Measurements from ENCODE around the gene ZNF23. TPM values are rescaled to one million over a fixed set of nuclear protein-coding genes. Genes with fewer than 3 reads are reported as not detected.
"Not testable (repeated sequence)": the region's sequence is repeated elsewhere in the genome, so short reads cannot be mapped to it uniquely, and the experiment has no call there.

The ZNF23 gene
- 8.3 TPM for total RNA-seq (ENCODE audit: unreplicated experiment)
- long read RNA-seq, partial matches to known transcripts, result 0 of 3 reads
- long read RNA-seq, other reads (novel, unspliced or antisense), result 3 of 3 reads

- H3K9me3 Mint-ChIP-seq (ENCODE audit: unreplicated experiment), result no peaks in the 10 kb centered on the region
- H3K4me3 Mint-ChIP-seq (ENCODE audit: unreplicated experiment), result peak within 1 kb of the TSS; percentile 98
- H3K36me3 Mint-ChIP-seq (ENCODE audit: low read depth, unreplicated experiment), result no peaks in the 10 kb centered on the region
- H3K27me3 Mint-ChIP-seq (ENCODE audit: unreplicated experiment), result no peaks in the 10 kb centered on the region
- H3K27ac Mint-ChIP-seq (ENCODE audit: unreplicated experiment), result peak within 1 kb of the TSS; percentile 57
- peak; percentile 80 for DNase-seq (ENCODE audit: low spot score)
- no peak for TF ChIP-seq CTCF (IDR thresholded peaks at IDR 0.05; ENCODE audit: unreplicated experiment)
- H3K4me1 Mint-ChIP-seq (ENCODE audit: unreplicated experiment), result peaks cover 3% of the 10 kb centered on the region
Measured at GRCh38 chr16:71461686-71462648, at the start of gene ZNF23. Gene ZNF23 (minus strand): TSS chr16:71462247. CDS start chr16:71456796, 5,451 bp downstream.

- H3K4me3 Mint-ChIP-seq (ENCODE audit: unreplicated experiment), result no peak overlapping the region
- no peaks in the 10 kb centered on the region for H3K9me3 Mint-ChIP-seq (ENCODE audit: unreplicated experiment)
- no peaks in the 10 kb centered on the region for H3K27me3 Mint-ChIP-seq (ENCODE audit: unreplicated experiment)
- no peak for DNase-seq (ENCODE audit: low spot score)
- no peaks in the 10 kb centered on the region for H3K36me3 Mint-ChIP-seq (ENCODE audit: low read depth, unreplicated experiment)
- no peaks in the 10 kb centered on the region for H3K4me1 Mint-ChIP-seq (ENCODE audit: unreplicated experiment)
- TF ChIP-seq CTCF (IDR thresholded peaks at IDR 0.05; ENCODE audit: unreplicated experiment), result no peak
- H3K27ac Mint-ChIP-seq (ENCODE audit: unreplicated experiment), result no peak overlapping the region
Measured at GRCh38 chr16:71507061-71507460, 45.0 kb upstream of the ZNF23 start.

GRCh38 chr16:71504901-71505300, 42.9 kb upstream of the ZNF23 start:
- Mint-ChIP-seq H3K27ac (ENCODE audit: unreplicated experiment) (no peak overlapping the region), H3K4me3 (ENCODE audit: unreplicated experiment) (no peak overlapping the region), H3K36me3 (ENCODE audit: low read depth, unreplicated experiment) (no peaks in the 10 kb centered on the region), H3K9me3 (ENCODE audit: unreplicated experiment) (no peaks in the 10 kb centered on the region), H3K27me3 (ENCODE audit: unreplicated experiment) (no peaks in the 10 kb centered on the region), H3K4me1 (ENCODE audit: unreplicated experiment) (no peaks in the 10 kb centered on the region)
- TF ChIP-seq CTCF (IDR thresholded peaks at IDR 0.05; ENCODE audit: unreplicated experiment), result no peak
- no peak for DNase-seq (ENCODE audit: low spot score)

- not testable (repeated sequence) for H3K4me1 Mint-ChIP-seq (ENCODE audit: unreplicated experiment); H3K4me3 Mint-ChIP-seq (ENCODE audit: unreplicated experiment); DNase-seq (ENCODE audit: low spot score); H3K27me3 Mint-ChIP-seq (ENCODE audit: unreplicated experiment); H3K9me3 Mint-ChIP-seq (ENCODE audit: unreplicated experiment); H3K27ac Mint-ChIP-seq (ENCODE audit: unreplicated experiment); H3K36me3 Mint-ChIP-seq (ENCODE audit: low read depth, unreplicated experiment)
Measured at GRCh38 chr16:71504051-71504450, 42.0 kb upstream of the ZNF23 start.

- Mint-ChIP-seq H3K27me3 (ENCODE audit: unreplicated experiment) (no peaks in the 10 kb centered on the region), H3K27ac (ENCODE audit: unreplicated experiment) (no peak overlapping the region), H3K9me3 (ENCODE audit: unreplicated experiment) (no peaks in the 10 kb centered on the region), H3K4me1 (ENCODE audit: unreplicated experiment) (no peaks in the 10 kb centered on the region), H3K36me3 (ENCODE audit: low read depth, unreplicated experiment) (peaks cover 4% of the 10 kb centered on the region), H3K4me3 (ENCODE audit: unreplicated experiment) (no peak overlapping the region)
- no peak for TF ChIP-seq CTCF (IDR thresholded peaks at IDR 0.05; ENCODE audit: unreplicated experiment)
- DNase-seq (ENCODE audit: low spot score), result no peak
Measured at GRCh38 chr16:71501547-71501946, 39.5 kb upstream of the ZNF23 start.
